ENCODE data around the gene BOLA1.
"Not testable (repeated sequence)": the region's sequence is repeated elsewhere in the genome, so short reads cannot be mapped to it uniquely, and the experiment has no call there.

The BOLA1 gene
- total RNA-seq = 1.6 to 7.3 reads per million in 2 donors

- peak; percentile 53 to 89 (median 71) for DNase-seq
These were observed at the start of gene BOLA1 for GRCh38 chr1:149899460-149900284. BOLA1 (plus strand) TSS chr1:149899568; CDS start chr1:149900060, 492 bp downstream.

DNA sequence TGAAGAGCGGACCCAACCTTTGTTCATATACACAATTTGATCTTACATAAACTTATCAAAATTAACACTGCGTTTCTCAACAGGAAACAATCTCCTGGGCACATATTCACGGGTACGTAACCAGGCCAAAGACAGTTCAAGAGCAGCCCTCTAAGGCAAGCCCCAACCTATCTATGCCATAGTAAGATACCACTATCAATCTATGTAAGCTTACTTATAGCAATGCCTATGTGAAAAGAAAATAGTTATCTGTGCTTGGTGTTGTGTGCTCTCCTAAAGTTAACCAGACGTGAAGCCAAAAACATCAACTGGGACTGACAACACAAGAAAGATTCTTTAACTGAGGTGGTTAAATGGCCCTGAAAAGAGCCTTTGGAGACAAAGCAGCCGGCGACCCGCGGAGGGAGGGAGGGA, 49.4 kb upstream of the BOLA1 start:
- peak in 2 of 5 experiments; percentile 13 to 59 for DNase-seq

- DNase-seq = not testable (repeated sequence)
These were observed 48.5 kb upstream of the BOLA1 start for GRCh38 chr1:149850732-149851345.

DNA sequence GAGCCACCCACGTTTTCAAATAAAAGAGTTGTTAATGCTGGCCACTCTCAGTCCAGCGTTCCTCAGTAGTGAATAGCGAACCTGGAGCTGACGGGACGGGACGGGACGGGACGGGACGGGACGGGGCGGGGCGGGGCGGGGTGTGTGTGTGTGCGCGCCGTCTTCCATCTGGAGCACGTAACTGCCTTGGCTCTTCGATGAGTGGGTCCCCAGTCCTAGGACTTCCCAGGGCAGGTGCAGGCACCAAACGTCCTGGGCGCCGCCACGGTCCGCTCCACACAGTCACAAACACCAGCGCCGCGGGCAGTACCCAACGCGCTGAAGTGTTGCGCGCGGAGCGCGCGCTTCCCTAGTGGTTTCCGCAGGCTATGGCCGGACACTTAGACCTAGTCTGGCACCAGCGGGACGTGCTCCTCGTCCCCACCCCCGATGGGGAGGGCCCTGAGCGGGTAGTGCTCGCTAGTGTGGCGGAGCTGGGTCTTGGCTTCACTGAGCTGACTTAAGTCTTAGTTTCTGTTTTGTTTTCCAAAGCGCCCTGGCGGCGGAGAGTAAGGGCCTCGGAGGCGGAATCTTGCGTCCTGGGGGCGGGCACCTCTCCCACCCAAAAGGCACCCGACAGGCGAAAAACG, 47.7 kb upstream of the BOLA1 start:
- DNase-seq = not testable (repeated sequence)

DNA sequence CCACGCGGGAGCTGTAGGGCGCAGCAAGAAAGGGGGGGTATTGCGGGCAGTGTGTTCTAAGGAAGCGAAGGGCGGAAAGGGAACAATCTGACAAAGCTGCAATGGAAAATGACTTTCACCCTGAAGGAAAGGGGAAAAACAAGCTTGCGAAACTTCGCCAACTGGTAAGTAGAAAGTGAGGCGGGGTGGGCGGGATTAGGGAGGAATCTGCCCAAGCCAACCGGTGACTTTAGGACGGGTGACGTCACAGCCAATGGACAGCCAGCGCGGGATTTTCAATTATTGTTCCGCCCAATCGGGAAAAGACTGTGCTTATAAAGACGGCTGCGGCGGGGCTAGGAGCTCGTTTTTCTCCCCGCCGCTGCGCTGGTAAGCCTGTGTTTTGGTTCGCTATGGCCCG, 47.1 kb upstream of the BOLA1 start:
- not testable (repeated sequence) for DNase-seq

- not testable (repeated sequence) for DNase-seq
These were observed 39.1 kb upstream of the BOLA1 start for GRCh38 chr1:149860271-149860670.

DNA sequence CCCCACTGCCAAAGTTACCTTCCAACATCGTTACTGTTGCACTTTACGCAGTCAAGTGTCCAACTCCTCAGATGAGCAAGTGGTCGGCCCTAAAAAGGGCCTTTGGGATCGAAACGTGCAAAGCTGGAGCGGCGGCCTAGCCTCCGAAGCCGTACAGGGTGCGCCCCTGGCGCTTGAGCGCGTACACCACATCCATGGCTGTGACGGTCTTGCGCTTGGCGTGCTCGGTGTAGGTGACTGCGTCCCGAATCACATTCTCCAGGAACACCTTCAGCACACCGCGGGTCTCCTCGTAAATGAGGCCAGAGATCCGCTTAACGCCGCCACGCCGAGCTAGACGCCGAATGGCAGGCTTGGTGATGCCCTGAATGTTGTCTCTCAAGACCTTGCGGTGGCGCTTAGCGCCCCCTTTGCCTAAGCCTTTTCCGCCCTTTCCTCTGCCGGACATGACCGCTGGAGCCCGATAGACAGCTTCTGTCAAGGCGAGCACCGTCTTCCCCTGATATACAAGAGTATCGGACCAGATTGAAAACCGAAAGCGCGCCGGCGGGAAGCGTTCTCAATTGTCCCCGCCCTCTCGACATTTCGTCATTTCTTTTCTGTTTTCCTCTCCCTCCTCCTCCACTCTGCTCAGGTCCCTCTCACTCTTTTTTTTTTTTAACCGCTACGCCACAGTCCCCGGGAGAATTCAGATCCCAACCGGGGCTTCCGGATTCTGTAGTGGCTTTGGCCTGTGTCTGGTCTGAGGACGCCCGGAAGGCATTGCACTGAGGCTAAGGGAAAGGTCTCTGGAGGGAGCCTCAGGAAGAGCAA, 38.5 kb upstream of the BOLA1 start:
- not testable (repeated sequence) for DNase-seq

DNA sequence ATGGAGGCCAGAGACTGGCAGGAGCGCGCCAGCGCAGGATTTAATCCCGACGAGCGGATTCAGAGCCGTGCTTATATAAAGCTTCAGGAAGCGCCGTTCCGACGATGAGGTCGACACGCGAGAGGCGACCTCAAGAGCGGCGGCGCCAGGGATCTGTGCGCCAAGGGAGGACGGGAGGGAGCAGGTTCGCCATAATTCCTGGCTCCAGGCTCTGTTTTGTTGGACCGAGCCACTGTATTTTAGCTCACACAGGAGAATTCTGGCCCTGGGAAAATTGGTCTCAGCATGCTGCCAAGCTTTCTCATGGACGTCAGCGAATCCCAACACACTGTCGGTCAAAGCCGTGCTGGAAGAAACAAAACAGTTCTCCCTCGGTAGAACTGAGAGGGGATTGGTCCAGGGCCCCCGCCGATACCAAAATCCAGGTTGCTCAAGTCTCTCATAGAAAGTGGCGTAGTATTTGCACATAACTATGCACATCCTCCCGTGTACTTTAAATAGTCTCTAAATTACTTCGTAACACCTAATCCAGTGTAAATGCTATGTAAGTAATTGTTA, 37.8 kb upstream of the BOLA1 start:
- DNase-seq = not testable (repeated sequence)

DNA sequence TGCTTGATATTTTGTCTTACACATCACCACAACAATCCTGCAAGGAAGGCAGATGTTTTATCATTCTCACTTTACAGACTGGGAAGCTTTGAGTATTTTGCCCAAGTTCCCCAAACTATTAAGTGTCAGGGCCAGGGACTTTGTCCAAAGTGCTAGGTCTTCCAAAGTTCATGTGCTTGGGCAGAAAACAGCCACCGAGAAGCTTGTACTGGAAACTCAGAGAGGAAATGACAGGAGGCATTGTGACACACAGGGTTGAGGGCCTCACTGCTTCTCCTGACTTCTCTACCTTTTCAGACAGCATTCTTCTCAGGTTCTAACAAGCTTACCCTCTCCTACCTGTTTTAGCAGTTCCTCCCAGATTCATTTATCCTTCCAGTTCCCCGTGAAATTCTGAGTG, 32.5 kb upstream of the BOLA1 start:
- DNase-seq = not testable (repeated sequence)

DNA sequence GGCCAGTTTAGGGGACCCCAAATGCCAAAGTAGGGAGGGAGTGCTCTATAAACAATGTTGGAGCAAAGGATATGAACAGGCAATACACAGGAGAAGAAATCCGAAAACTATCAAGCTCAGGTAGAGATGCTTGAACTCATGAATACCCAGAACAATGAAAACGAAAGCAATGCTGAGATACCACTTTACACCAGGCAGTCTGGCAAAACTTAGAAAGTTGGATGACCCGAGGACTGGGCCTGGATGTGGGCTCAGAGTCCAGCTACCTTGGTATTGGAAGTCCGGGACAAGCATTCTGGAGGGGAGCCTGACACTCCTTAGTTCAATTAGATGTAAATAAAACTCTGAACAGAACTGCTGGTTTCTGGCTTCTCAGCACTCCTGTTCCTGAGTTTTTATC, 26.3 kb upstream of the BOLA1 start:
- not testable (repeated sequence) for DNase-seq

GRCh38 chr1:149877211-149877946, 22.0 kb upstream of the BOLA1 start:
- DNase-seq = no peak

- DNase-seq = peak in 1 of 5 experiments; percentile 90
These were observed 19.8 kb upstream of the BOLA1 start for GRCh38 chr1:149879556-149879955.

GRCh38 chr1:149881876-149882275, 17.5 kb upstream of the BOLA1 start:
- DNase-seq = no peak

- DNase-seq = no peak
These were observed 15.6 kb upstream of the BOLA1 start for GRCh38 chr1:149883598-149884247.

- peak in 1 of 5 experiments; percentile 72 for DNase-seq
These were observed 14.7 kb upstream of the BOLA1 start for GRCh38 chr1:149884433-149885338.

DNA sequence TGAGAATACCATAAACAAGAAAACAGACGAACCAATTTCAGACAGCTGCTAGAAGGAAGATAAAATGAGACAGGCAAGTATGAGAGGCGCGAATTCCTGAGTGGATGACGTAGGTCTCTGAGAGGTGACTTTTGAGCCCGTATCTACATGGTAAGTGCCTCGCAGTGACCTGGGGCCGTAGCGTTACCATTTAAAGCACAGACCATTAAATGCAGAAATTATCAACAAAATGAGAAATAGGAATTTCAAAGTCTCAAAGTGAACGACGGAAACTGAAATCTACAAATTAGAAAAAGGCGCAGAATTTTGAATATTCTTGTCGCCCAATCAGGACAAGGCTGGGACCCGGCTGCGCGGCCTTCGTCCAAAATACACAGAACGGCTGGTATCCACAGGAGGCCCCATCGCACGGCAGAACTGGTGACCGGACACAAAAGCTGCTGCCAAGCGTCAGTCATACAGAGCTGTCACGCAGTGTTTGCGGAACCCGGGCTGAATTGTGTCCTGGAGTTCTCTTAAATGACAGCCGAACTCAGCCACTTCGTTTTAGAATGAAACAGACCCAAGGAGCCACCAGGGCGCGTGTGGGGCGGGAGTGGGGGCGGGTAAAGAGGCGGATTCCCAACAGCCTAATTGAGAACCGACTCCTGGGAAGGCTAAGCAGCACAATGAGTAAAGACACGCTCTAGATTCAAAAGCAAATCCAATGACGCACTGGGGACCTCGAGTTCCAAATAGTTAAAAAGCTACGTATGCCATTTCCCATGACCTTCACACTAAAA, 13.8 kb upstream of the BOLA1 start:
- peak; percentile 21 to 90 (median 55) for DNase-seq

- not testable (repeated sequence) for DNase-seq
These were observed 13.3 kb upstream of the BOLA1 start for GRCh38 chr1:149886121-149886395.

DNA sequence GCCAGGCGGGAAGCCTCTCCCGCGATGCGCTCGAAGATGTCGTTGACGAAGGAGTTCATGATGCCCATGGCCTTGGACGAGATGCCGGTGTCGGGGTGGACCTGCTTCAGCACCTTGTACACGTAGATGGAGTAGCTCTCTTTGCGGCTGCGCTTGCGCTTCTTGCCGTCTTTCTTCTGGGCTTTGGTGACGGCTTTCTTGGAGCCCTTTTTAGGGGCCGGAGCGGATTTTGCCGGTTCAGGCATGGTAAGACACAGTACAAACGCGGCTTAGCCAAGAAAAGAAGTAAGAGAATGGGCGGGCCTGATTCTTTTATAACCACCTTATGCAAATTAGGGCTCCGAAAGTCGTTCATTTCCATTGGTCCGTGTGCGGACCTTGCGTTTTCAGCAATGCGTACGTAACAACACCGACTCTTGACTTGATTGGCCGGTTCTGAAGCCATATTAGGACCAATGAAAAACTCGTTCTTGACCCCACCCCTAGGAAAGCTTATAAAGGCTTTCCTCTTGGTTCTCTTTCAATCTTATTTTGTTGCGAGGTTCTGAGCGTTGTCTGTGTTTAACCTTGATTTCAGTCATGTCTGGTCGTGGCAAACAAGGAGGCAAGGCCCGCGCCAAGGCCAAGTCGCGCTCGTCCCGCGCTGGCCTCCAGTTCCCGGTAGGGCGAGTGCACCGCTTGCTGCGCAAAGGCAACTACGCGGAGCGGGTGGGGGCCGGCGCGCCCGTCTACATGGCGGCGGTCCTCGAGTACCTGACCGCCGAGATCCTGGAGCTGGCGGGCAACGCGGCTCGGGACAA, 12.8 kb upstream of the BOLA1 start:
- DNase-seq = peak; percentile 38 to 99 (median 78)

DNA sequence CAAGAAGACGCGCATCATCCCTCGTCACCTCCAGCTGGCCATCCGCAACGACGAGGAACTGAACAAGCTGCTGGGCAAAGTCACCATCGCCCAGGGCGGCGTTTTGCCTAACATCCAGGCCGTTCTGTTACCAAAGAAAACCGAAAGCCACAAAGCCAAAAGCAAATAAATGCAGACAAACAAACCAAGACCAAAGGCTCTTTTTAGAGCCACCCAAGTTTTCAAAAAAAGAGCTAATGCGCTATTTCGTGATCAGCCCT, 12.2 kb upstream of the BOLA1 start:
- DNase-seq = not testable (repeated sequence)
